GM12801 (cell line): Measurements from ENCODE around the gene ERO1B.

Source experiments
- TF ChIP-seq, protein P1 (sequence below): IDR thresholded peaks from one replicate; pipeline ENCODE4 v1.5.1; 2011; ENCODE audit warnings: control low read depth; ENCODE audit not compliant: insufficient read length; ENCODE audit errors: extremely low read depth

Gene ERO1B

GRCh38 chr1:236176337-236177336 lies 105.1 kb downstream of the ERO1B start:
- TF ChIP-seq, protein P1, sequence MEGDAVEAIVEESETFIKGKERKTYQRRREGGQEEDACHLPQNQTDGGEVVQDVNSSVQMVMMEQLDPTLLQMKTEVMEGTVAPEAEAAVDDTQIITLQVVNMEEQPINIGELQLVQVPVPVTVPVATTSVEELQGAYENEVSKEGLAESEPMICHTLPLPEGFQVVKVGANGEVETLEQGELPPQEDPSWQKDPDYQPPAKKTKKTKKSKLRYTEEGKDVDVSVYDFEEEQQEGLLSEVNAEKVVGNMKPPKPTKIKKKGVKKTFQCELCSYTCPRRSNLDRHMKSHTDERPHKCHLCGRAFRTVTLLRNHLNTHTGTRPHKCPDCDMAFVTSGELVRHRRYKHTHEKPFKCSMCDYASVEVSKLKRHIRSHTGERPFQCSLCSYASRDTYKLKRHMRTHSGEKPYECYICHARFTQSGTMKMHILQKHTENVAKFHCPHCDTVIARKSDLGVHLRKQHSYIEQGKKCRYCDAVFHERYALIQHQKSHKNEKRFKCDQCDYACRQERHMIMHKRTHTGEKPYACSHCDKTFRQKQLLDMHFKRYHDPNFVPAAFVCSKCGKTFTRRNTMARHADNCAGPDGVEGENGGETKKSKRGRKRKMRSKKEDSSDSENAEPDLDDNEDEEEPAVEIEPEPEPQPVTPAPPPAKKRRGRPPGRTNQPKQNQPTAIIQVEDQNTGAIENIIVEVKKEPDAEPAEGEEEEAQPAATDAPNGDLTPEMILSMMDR = no peak

GRCh38 chr1:236175642-236176336 lies 106.0 kb downstream of the ERO1B start:
- TF ChIP-seq, protein P1 = no peak

- TF ChIP-seq, protein P1 = no peak
These were observed 108.5 kb downstream of the ERO1B start for GRCh38 chr1:236173174-236173767.

GRCh38 chr1:236172041-236172579 lies 109.6 kb downstream of the ERO1B start:
- TF ChIP-seq, protein P1 = no peak

DNA sequence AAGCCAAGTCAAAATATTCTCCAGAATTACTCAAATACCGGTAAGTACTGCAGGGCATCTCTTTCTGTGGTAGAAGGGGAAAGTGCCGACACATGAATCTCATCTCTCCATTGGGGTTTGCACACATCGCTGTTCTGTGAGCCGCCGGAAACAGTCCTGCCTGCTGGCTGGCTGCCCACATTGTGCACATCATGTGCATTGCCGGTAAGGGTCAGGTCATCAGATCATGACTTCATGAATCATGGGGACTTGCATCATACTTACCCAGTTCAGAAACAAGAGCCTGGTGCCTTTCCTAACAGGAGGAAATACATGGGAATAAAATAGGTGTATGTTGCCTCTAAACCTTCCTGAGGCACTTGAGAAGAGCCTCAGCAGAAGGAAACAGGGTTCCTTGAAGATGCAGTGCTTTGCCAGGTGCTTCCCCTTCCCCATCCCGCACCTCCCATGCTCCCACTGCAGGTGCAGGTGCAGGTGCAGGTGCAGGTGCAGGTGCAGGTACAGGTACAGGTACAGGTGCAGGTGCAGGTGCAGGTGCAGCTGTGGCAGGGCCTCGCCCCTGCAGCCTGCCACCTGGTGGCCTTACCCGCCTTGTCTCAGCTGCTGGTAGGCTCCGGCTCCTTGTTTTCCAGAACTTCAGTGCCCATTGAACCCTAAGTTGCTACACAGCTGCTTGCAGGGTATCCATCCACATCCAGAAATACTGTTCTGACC lies 112.9 kb downstream of the ERO1B start:
- TF ChIP-seq, protein P1 = no peak

DNA sequence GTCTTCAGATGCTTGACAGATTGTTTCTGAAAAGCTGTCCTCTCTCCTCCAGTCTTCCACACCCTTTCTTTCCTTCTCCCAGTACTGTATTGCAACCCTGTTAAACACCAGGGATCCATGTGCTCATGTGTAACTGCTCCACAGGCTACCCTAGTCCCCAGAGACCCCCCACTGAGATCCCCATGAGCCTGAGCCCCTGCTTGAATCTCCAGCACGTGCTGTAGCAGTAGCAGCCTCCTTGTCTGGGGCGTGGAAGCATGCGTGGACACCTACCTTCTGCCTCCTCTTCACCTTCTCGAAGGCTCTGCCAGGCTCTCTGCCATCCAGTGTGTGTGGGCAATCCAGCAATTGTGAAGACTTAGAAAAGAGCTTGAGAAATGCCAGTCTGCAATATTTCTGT lies 114.2 kb downstream of the ERO1B start:
- TF ChIP-seq, protein P1 = no peak

GRCh38 chr1:236167154-236167553 lies 114.6 kb downstream of the ERO1B start:
- TF ChIP-seq, protein P1 = no peak
